Kidney (tissue), 14 donors: ENCODE results near the gene SORCS2. TPM values are rescaled to one million over a fixed set of nuclear protein-coding genes. Genes with fewer than 3 reads are reported as not detected.

Source experiments
- DNase-seq, 5 donors: peaks; one replicate each; pipeline ENCODE4 v3.0.0-alpha.2; 2013 to 2020
- FAIRE-seq: peaks from 2 replicates; lab custom pipeline; 2012; peaks lifted over from hg19 to GRCh38; lab: Jason Lieb, UNC
- H3K27ac ChIP-seq, 2 donors: one replicate each; pipeline ENCODE4 v1.7.0; 2013; ENCODE audit warnings: low read depth in 2 of 2, low read length in 2 of 2, inconsistent platforms in 1 of 2
- H3K27me3 ChIP-seq: one replicate; pipeline ENCODE4 v1.7.1; 2013; ENCODE audit warnings: low read length, inconsistent platforms; ENCODE audit not compliant: control insufficient read depth, insufficient read depth
- H3K36me3 ChIP-seq, 3 donors: one replicate each; pipeline versions ENCODE4 v1.7.0 to v1.7.1; 2013; ENCODE audit warnings: low read length in 3 of 3, control low read depth in 1 of 3, inconsistent platforms in 1 of 3; ENCODE audit not compliant: insufficient read depth in 3 of 3, control insufficient read depth in 2 of 3
- H3K4me1 ChIP-seq, 3 donors: one replicate each; pipeline versions ENCODE4 v1.7.0 to v1.7.1; 2013; ENCODE audit warnings: low read length in 3 of 3, inconsistent platforms in 1 of 3, low read depth in 1 of 3; ENCODE audit not compliant: control insufficient read depth in 2 of 3, insufficient read depth in 2 of 3
- H3K4me3 ChIP-seq, 3 donors: one replicate each; pipeline versions ENCODE4 v1.7.0 to v1.8.1; 2013; ENCODE audit warnings: low read length in 3 of 3, control low read depth in 1 of 3, inconsistent platforms in 1 of 3
- H3K9ac ChIP-seq, 3 donors: one replicate each; pipeline versions ENCODE4 v1.7.0 to v1.7.1; 2013; ENCODE audit warnings: low read length in 3 of 3, control low read depth in 1 of 3, inconsistent platforms in 1 of 3
- H3K9me3 ChIP-seq, 3 donors: one replicate each; pipeline versions ENCODE4 v1.7.0 to v1.7.1; 2013; ENCODE audit warnings: low read length in 3 of 3, control low read depth in 1 of 3, inconsistent platforms in 1 of 3; ENCODE audit not compliant: control insufficient read depth in 2 of 3, insufficient read depth in 1 of 3
- intact Hi-C: fragments of 100-400 bp; cut with DNase I; formaldehyde crosslinking; loops from one replicate; pipeline ENCODE4 v1.11.1; 2022
- polyA plus RNA-seq: library from polyadenylated mRNA; stranded (reverse); fragments of 350-450 nt; fragmentation: Illumina TruSeq; extraction: RNeasy Lipid Tissue Mini Kit (QIAGEN cat#74804); gene quantifications from one replicate; pipeline ENCODE4 v1.2.3, GENCODE V29; 2014; ENCODE audit warnings: low read depth, low replicate concordance; ENCODE audit not compliant: insufficient read depth
- total RNA-seq: library from RNA; stranded (reverse); fragmentation: NEBNext Ultra II Directional; extraction: Animal tissue kit (Norgen Biotek cat#: 25700); gene quantifications from one replicate; pipeline ENCODE4 v1.2.1, GENCODE V29; 2021
- TF ChIP-seq, protein P1 (sequence below): IDR thresholded peaks from 3 replicates; pipeline ENCODE4 v1.5.1; 2012; ENCODE audit warnings: mild to moderate bottlenecking, moderate library complexity, borderline replicate concordance; ENCODE audit not compliant: insufficient read depth; ENCODE audit errors: extremely low read depth
- donor health status: control.
- donor health status: control.
- donor health status: control.
- donor health status: control.
- donor health status: control.
- donor health status: DM: yes; HTN: yes; CAD: no.
- donor health status: Normal renal cell carcinoma (clear cell type).

The SORCS2 gene
- total and polyA plus RNA-seq, 2 donors from 2014 or later: 6.1 to 9.1 TPM

DNA sequence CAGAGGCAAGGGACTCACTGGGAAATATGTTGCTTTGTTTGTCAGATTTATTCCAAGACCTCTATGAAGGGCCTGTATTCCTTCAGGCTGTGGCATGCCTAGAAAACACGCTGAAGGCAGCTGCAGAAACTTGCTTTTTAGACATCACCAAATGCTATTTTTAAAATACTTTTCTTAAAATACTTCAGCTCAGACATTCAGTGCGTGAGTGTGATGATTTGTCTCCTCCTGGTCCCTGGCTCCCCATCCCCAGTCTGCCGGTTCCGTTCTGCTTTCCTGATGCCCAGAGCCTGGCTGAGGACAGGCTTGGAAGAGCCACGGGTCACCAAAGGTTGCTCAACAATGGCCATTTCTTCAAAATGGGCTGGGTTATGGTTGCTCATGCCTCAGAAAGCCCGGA lies 187.4 kb downstream of the SORCS2 start:
- FAIRE-seq: no peak
- H3K9me3 ChIP-seq: no peaks in the 10 kb centered on the region
- H3K4me1 ChIP-seq: no peaks in the 10 kb centered on the region
- TF ChIP-seq, protein P1, sequence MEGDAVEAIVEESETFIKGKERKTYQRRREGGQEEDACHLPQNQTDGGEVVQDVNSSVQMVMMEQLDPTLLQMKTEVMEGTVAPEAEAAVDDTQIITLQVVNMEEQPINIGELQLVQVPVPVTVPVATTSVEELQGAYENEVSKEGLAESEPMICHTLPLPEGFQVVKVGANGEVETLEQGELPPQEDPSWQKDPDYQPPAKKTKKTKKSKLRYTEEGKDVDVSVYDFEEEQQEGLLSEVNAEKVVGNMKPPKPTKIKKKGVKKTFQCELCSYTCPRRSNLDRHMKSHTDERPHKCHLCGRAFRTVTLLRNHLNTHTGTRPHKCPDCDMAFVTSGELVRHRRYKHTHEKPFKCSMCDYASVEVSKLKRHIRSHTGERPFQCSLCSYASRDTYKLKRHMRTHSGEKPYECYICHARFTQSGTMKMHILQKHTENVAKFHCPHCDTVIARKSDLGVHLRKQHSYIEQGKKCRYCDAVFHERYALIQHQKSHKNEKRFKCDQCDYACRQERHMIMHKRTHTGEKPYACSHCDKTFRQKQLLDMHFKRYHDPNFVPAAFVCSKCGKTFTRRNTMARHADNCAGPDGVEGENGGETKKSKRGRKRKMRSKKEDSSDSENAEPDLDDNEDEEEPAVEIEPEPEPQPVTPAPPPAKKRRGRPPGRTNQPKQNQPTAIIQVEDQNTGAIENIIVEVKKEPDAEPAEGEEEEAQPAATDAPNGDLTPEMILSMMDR: no peak
- H3K36me3 ChIP-seq: no peaks in the 10 kb centered on the region
- no peak overlapping the region for H3K4me3 ChIP-seq
- DNase-seq: peak in 1 of 5 donors; percentile 22
- H3K27ac ChIP-seq: no peak overlapping the region
- intact Hi-C loops: no loop called here
- H3K27me3 ChIP-seq: no peaks in the 10 kb centered on the region
- no peak overlapping the region for H3K9ac ChIP-seq

DNA sequence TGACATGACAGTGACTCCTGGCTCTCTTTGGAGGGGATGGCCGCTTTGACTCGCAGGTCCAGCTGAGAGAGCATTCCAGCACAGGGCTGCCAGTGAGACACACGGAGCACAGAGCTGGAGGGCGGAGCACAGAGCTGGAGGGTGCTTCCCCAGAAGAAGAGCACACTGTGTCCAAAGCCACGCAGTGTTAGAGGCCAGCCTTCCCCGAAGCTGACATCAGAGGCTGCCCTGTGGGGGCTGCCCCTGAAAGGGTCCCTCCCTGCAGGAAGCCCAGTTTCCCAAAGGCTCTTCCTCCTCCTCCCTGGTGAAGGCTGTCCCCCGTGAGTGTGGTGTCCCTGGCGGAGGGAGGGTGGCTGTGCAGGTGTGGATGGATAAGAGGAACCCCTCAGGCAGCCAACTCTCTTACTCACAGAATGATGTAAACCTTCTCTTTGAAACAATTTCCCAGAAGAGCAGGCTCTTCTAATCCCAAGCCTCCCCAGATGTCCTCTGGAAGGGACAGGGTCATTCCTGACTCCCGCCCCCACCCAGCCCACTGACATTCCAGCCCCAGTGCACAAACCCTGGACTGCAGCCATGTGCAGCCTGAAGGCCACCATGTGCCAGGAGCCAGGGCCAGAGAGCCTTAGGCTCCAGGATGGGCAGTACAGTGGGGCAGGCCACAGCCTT lies 189.0 kb downstream of the SORCS2 start:
- no peak overlapping the region for H3K9ac ChIP-seq
- H3K27me3 ChIP-seq: no peaks in the 10 kb centered on the region
- FAIRE-seq: no peak
- peak in 2 of 5 donors; percentile 28 to 51 for DNase-seq
- intact Hi-C loops: no loop called here
- no peaks in the 10 kb centered on the region for H3K36me3 ChIP-seq
- H3K27ac ChIP-seq: no peak overlapping the region
- no peak overlapping the region for H3K4me3 ChIP-seq
- TF ChIP-seq, protein P1: no peak
- H3K4me1 ChIP-seq: no peaks in the 10 kb centered on the region
- H3K9me3 ChIP-seq: no peaks in the 10 kb centered on the region

DNA sequence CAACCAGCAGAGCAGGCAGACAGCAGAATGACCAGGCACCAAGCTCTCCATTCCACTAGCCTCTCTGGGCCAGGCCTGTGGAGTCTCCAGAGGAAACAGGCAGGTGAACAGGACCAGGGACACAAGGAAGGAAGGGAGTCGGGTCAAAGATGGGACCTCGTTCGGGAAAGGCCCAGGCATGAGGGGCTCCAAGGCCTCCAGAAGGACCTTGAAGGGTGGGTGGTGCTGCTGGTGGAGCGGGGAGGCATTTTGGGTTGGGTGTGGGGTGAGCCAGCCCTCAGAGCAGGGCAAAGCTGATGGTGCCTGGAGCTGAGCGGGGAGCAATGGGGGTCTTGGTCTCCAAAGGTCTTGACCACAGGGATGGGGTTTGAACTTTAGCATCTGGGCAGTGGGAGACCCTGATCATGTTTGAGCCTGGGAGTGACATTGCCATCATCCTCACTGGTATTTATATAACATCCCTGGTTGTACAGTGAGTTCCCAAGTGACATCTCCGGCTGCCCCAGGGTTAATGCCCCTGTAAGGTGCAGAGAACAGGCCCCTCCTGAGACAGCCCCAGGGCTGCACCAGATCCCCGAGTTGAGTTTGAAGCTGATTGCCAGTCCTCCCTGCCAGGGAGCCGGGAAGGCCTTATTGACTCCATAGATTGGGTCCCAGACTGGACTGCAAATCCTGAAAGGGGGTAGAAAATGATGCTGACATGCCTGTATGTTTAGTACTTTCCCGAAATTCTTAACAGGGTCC lies 189.7 kb downstream of the SORCS2 start:
- Histone ChIP-seq H3K9me3 (no peaks in the 10 kb centered on the region), H3K4me1 (no peaks in the 10 kb centered on the region), H3K36me3 (no peaks in the 10 kb centered on the region), H3K27ac (no peak overlapping the region), H3K4me3 (no peak overlapping the region), H3K9ac (no peak overlapping the region), H3K27me3 (no peaks in the 10 kb centered on the region)
- FAIRE-seq (no peak), DNase-seq (peak in 2 of 5 donors; percentile 20 to 26)
- intact Hi-C loops: no loop called here
- TF ChIP-seq, protein P1: no peak
